ENCODE results near the gene SSR3.
"Not testable (repeated sequence)": the region's sequence is repeated elsewhere in the genome, so short reads cannot be mapped to it uniquely, and the experiment has no call there.

SSR3 gene

DNA sequence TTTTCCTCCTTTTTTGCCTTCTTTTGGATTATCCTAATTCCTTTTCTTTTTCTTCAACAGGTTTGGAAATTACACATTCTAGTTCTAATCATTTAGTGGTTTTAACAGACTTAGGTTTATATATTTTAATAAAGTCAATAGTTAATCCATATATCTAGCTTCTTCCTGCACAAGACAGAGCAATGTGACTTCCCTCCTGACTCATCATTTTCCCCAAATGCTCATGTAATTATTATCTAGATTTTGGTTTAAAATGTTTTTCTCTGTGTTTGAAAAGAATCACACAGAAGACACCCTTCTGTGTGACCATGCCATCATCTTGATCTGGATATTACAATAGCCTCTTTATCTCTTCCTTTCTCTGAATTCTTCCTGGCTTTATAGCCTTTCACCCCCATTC lies 28.6 kb upstream of the SSR3 start:
- Mint-ChIP-seq H3K4me1 (peaks cover 5 to 28% of the 10 kb centered on the region in 2 donors), H3K9me3 (peaks cover 0 to 2% of the 10 kb centered on the region in 2 donors), H3K27ac (no peak overlapping the region), H3K27me3 (peaks cover 0 to 6% of the 10 kb centered on the region in 2 donors), H3K36me3 (no peaks in the 10 kb centered on the region), H3K4me3 (no peak overlapping the region)
- no peak for ATAC-seq (replicated peaks)
- DNase-seq, result no peak

DNA sequence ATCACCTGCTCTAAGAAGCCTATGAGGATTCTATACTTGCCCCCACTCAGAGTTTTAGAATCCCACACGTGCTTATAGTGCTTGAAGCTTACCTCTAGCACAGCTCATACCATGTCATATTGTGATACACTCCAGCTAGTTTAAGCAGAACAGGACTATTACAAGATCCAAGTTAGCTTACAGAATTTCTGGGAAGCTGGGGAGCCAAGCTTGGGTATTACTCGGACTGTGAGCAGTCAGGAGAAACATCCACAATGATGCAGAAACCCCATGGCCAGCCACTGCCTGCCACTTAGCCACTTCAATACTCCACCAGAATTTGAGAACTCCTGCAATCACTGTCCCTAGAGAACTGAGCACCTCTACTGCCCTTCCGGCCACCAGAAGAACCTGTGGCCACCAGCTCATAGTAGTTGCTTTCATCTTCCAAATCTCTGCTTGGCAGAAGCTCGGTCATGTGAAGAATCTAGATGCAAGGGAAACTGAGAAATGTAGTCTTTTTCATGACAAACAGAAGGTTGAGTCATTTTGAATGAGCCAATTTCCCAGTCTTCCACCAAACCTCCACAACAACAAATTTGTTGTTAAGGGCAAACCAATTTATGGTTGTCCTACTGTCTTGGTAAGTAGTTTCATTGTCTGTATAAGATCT lies 27.7 kb upstream of the SSR3 start:
- ATAC-seq (replicated peaks) (no peak), DNase-seq (no peak)
- H3K27ac Mint-ChIP-seq, result no peak overlapping the region
- H3K9me3 Mint-ChIP-seq, result peaks cover 0 to 2% of the 10 kb centered on the region in 2 donors
- no peak overlapping the region for H3K4me3 Mint-ChIP-seq
- H3K27me3 Mint-ChIP-seq, result peaks cover 0 to 6% of the 10 kb centered on the region in 2 donors
- no peaks in the 10 kb centered on the region for H3K36me3 Mint-ChIP-seq
- peaks cover 5 to 27% of the 10 kb centered on the region in 2 donors for H3K4me1 Mint-ChIP-seq

DNA sequence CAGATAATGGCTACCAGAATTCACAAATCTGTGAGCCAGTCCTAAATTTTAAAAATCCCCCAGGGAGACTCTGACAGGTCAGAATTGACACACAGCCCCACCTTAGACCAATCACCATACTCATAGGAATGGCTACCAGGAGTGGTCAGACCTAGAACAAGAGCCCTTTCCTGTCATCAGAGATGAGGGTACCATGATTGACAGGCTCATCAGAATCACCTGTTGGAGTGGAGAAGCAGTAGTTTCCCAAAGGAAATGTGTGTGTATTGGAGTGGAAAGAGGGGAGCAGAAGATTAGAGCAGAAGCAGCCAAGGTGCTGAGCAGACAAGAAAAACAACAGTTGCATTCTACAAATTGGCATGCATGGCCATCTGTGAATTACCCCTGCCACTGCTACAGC lies 27.0 kb upstream of the SSR3 start:
- Mint-ChIP-seq H3K27ac (no peak overlapping the region), H3K9me3 (peaks cover 0 to 2% of the 10 kb centered on the region in 2 donors), H3K4me3 (no peak overlapping the region), H3K27me3 (peaks cover 0 to 6% of the 10 kb centered on the region in 2 donors), H3K36me3 (no peaks in the 10 kb centered on the region), H3K4me1 (peaks cover 5 to 20% of the 10 kb centered on the region in 2 donors)
- no peak for ATAC-seq (replicated peaks)
- DNase-seq, result no peak

DNA sequence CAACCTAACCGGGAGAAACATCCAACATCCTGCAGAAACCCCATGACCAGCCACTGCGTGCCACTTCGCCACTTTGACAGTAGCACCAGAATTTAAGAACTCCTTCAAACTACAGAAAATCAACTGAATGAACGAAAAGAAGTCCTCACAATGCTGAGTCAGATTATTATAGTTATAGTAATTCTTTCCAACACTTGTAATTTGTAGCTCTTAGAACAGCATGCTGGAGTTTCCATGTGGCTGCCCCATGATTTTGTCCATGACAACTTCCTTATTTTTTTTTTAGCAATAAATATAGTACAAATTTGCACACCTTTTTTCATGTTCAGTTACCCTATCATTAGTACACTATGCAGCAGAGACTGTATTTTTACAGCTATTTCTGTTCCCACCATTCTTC lies 26.1 kb upstream of the SSR3 start:
- Mint-ChIP-seq H3K9me3 (peaks cover 0 to 2% of the 10 kb centered on the region in 2 donors), H3K27me3 (peaks cover 6 to 7% of the 10 kb centered on the region in 2 donors), H3K4me3 (no peak overlapping the region), H3K27ac (no peak overlapping the region), H3K4me1 (peaks cover 2 to 13% of the 10 kb centered on the region in 2 donors), H3K36me3 (no peaks in the 10 kb centered on the region)
- DNase-seq (no peak), ATAC-seq (replicated peaks) (no peak)

DNA sequence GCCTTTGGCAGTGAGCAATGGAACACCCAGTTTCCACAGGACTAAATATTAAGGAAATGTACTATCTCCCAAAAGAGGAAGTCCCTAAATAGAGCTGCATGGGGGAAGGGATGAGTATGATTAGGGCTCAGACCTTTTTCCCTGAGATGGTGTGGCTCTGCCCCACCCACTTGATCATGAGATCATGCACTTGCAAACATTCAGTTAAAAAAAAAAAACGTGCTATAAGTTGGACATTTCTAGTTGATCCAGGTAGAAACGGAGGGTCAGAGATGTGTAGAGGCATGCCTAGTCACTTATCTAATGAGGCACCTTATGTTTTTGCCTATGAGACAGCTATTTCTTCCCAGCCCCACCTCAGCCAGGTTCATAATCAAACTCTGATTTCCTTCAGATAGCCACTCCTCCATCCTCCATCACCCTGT lies 24.5 kb upstream of the SSR3 start:
- H3K27me3 Mint-ChIP-seq, result peaks cover 6 to 11% of the 10 kb centered on the region in 2 donors
- ATAC-seq (replicated peaks) (no peak), DNase-seq (no peak)
- H3K4me1 Mint-ChIP-seq, result peaks cover 2 to 13% of the 10 kb centered on the region in 2 donors
- no peak overlapping the region for H3K27ac Mint-ChIP-seq
- H3K4me3 Mint-ChIP-seq, result no peak overlapping the region
- H3K36me3 Mint-ChIP-seq, result no peaks in the 10 kb centered on the region
- H3K9me3 Mint-ChIP-seq, result peaks cover 0 to 2% of the 10 kb centered on the region in 2 donors

DNA sequence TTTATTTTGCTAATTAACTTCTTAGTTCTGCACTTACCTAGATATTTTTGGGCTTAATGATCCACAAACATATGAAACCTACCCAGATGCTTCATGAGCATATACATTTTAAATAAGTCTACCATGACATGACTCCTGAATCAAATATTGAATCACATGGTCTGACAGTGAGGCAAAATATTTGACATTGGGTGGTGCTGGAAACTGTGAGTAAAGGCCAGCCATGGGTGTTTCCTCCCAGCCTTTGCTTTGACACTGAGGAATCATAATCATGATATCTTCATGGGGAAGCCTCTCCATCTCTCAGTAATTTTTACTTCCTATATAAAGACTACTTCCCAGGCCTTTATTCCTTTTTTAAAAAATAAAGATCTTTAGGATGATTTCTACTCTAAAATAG lies 22.8 kb upstream of the SSR3 start:
- ATAC-seq (replicated peaks), result no peak

DNA sequence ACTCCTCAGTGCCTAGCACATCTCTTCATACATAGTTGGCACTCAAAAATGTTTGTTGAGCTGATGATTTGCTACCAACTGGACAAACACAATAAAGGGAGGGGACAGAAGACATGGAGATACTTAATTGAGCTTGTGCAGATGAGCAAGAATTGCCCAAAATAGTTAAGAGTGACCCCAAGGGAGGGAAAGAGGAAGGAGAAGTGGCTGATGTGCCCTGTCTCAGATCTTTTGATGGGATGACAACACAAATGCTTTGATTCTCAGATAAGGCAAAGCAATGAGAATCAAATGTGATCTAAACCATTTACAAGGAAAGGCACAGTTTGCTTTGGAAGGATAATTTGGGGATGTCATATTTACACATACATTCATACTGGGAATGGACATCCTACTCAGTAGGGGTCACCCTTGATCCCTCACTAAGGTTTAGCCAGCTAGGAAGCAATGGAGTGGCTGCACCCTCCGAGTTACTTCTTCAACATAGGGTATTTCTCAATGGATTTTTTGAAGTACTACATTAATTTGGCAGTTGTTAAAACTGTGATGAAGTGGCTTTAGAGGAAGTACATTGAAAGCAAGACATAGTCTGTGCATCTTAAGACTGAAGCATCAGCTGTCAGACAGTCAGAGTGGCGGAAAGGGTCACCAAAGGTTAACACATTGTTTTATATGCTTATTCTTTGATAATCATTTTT lies 21.9 kb upstream of the SSR3 start:
- Mint-ChIP-seq H3K27ac (no peak overlapping the region), H3K9me3 (peaks cover 0 to 5% of the 10 kb centered on the region in 2 donors), H3K4me3 (no peak overlapping the region), H3K4me1 (peaks cover 0 to 8% of the 10 kb centered on the region in 2 donors), H3K27me3 (peaks cover 6 to 11% of the 10 kb centered on the region in 2 donors), H3K36me3 (peaks cover 0 to 1% of the 10 kb centered on the region in 2 donors)
- DNase-seq (no peak), ATAC-seq (replicated peaks) (no peak)

More for the DNA sequence above, 22.8 kb upstream of the SSR3 start:
- DNase-seq, result no peak
- no peak overlapping the region for H3K27ac Mint-ChIP-seq
- H3K4me3 Mint-ChIP-seq, result no peak overlapping the region
- peaks cover 0 to 8% of the 10 kb centered on the region in 2 donors for H3K4me1 Mint-ChIP-seq
- H3K27me3 Mint-ChIP-seq, result peaks cover 6 to 11% of the 10 kb centered on the region in 2 donors
- H3K9me3 Mint-ChIP-seq, result peaks cover 0 to 3% of the 10 kb centered on the region in 2 donors
- no peaks in the 10 kb centered on the region for H3K36me3 Mint-ChIP-seq

DNA sequence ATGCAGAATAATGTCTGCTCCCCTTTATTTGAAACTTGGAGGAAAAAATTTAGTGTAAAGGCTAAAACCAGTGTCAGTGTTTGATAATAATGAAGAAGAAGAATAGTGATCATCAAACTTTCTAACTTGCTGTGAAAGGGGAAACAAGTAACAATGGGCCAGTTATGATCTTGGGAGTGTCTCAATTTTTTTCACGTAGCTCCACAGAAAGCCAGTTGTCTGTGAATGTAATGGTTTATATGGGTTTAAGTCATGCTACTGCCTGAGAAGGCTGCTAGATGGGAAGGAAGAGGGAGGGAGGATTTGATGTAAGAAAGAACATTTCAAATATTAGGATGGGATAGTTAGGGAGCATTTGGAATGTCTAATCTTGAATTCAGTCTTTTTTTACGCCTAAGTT lies 21.1 kb upstream of the SSR3 start:
- no peak for ATAC-seq (replicated peaks)
- DNase-seq, result no peak
- Mint-ChIP-seq H3K4me3 (no peak overlapping the region), H3K9me3 (peaks cover 0 to 3% of the 10 kb centered on the region in 2 donors), H3K27me3 (peaks cover under 1 to 11% of the 10 kb centered on the region in 2 donors), H3K36me3 (peaks cover 0 to 1% of the 10 kb centered on the region in 2 donors), H3K27ac (no peak overlapping the region), H3K4me1 (peaks cover 1 to 2% of the 10 kb centered on the region in 2 donors)

DNA sequence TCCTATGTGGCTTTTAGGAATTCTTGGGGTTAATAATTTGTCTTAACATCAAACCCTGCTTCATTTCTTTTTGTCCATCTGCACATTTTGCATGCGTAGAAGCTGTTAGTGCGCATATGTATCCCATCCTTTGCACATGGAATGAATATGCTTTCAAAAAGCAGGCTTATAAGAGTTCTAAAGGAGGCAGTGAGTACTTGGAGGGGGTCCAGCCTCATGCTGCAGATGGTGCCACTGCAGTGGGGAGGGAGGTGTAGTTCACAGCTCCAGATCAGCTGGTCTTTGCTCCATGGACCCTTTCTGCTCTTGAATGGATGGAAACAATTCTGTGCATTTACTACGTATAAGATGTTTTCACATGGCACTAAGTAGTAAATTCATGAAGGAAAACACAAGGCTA lies 20.7 kb upstream of the SSR3 start:
- peaks cover 0 to 11% of the 10 kb centered on the region in 2 donors for H3K27me3 Mint-ChIP-seq
- no peak for DNase-seq
- no peak for ATAC-seq (replicated peaks)
- H3K27ac Mint-ChIP-seq, result no peak overlapping the region
- no peak overlapping the region for H3K4me3 Mint-ChIP-seq
- peaks cover 0 to 1% of the 10 kb centered on the region in 2 donors for H3K4me1 Mint-ChIP-seq
- H3K36me3 Mint-ChIP-seq, result peaks cover 0 to 1% of the 10 kb centered on the region in 2 donors
- peaks cover 0 to 3% of the 10 kb centered on the region in 2 donors for H3K9me3 Mint-ChIP-seq

DNA sequence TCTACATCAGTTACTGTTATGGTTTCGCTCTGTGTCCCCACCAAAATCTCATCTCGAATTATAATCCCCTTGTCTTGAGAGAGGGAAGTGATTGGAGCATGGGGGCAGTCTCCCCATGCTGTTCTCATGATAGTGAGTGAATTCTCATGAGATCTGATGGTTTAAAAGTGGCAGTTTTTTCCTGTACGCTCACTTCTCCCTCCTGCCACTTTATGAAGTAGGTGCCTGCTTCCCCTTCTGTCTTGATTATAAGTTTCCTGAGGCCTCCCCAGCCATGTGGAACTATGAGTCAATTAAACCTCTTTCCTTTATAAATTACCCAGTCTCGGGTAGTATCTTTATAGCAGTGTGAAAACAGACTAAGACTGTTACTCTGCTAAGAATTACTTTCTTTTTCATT lies 15.0 kb upstream of the SSR3 start:
- H3K9me3 Mint-ChIP-seq, result peaks cover 12 to 16% of the 10 kb centered on the region in 2 donors
- not testable (repeated sequence) for DNase-seq, H3K27me3 Mint-ChIP-seq, H3K4me3 Mint-ChIP-seq
- H3K36me3 Mint-ChIP-seq, result peaks cover 8 to 13% of the 10 kb centered on the region in 2 donors
- H3K27ac Mint-ChIP-seq, result peak overlapping the region; percentile 14
- peak in 1 of 2 donors; percentile 57 for ATAC-seq (replicated peaks)
- H3K4me1 Mint-ChIP-seq, result peaks cover 12 to 13% of the 10 kb centered on the region in 2 donors

DNA sequence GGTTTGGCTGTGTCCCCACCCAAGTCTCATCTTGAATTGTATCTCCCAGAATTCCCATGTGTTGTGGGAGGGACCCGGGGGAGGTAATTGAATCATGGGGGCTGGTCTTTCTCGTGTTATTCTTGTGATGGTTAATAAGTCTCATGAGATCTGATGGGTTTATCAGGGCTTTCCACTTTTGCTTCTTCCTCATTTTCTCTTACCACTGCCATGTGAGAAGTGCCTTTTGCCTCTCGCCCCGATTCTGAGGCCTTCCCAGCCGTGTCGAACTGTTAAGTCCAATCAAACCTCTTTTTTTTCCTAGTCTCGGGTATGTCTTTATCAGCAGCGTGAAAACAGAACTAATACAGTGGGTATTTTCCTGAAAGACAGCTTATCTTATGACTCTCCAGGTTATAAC lies 14.1 kb upstream of the SSR3 start:
- Mint-ChIP-seq H3K36me3 (peaks cover 8 to 13% of the 10 kb centered on the region in 2 donors), H3K9me3 (peaks cover 12 to 16% of the 10 kb centered on the region in 2 donors), H3K4me1 (peaks cover 12 to 13% of the 10 kb centered on the region in 2 donors)
- not testable (repeated sequence) for H3K4me3 Mint-ChIP-seq; DNase-seq; ATAC-seq (replicated peaks); H3K27ac Mint-ChIP-seq; H3K27me3 Mint-ChIP-seq

DNA sequence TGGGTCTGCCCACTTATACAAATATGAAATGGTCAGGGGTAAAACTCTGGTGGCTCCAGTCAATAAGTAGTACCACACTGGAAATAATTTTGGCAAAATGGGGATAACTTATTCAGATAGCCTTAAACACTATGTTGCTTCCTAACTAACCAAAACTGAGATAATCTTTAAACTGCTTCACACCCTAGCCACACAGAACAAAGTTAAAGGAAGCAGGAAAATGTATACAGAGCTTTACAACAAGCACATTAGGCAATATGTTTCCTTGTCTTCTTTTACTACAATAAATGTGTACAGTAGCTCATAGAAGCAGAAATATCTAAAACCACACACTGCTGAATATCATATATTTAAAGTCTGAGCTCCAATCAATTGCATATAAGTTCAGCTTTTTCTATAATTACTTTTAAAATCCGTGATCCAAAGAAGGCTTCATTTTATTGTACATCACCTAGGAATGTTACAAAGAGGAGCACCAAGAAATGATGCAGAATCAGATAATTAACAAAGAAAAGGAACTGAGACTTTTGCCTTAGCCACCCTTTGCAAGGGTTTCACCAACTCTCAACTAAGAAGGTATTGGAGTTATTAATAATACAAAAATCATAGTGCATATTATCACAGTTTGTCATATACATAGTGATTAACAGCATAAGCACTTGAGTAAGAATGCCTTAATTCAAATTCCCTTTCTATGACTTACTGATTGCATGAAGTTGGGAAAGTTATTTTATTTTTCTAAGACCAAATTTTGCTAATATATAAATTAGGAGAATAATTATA lies 9.2 kb upstream of the SSR3 start:
- H3K4me3 Mint-ChIP-seq, result no peak overlapping the region
- peaks cover 7 to 8% of the 10 kb centered on the region in 2 donors for H3K9me3 Mint-ChIP-seq
- peaks cover 9 to 16% of the 10 kb centered on the region in 2 donors for H3K27me3 Mint-ChIP-seq
- H3K36me3 Mint-ChIP-seq, result peaks cover 7 to 9% of the 10 kb centered on the region in 2 donors
- DNase-seq (no peak), ATAC-seq (replicated peaks) (no peak)
- H3K27ac Mint-ChIP-seq, result no peak overlapping the region
- peaks cover 8% of the 10 kb centered on the region in 2 donors for H3K4me1 Mint-ChIP-seq

DNA sequence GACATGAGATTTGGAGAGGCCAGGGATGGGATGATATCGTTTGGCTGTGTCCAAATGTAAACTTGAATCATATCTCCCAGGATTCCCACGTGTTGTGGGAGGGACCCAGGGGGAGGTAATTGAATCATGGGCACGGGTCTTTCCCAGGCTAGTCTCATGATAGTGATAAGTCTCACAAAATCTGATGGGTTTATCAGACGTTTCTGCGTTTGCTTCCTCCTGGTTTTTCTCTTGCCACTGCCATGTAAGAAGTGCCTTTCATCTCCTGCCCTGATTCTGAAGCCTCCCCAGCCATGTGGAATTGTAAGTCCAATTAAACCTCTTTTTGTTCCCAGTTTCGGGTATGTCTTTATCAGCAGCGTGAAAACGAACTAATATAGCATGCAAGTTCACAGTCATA lies 7.6 kb upstream of the SSR3 start:
- H3K27me3 Mint-ChIP-seq, result peaks cover 9 to 16% of the 10 kb centered on the region in 2 donors
- not testable (repeated sequence) for DNase-seq; ATAC-seq (replicated peaks); H3K9me3 Mint-ChIP-seq; H3K27ac Mint-ChIP-seq; H3K36me3 Mint-ChIP-seq; H3K4me3 Mint-ChIP-seq; H3K4me1 Mint-ChIP-seq

DNA sequence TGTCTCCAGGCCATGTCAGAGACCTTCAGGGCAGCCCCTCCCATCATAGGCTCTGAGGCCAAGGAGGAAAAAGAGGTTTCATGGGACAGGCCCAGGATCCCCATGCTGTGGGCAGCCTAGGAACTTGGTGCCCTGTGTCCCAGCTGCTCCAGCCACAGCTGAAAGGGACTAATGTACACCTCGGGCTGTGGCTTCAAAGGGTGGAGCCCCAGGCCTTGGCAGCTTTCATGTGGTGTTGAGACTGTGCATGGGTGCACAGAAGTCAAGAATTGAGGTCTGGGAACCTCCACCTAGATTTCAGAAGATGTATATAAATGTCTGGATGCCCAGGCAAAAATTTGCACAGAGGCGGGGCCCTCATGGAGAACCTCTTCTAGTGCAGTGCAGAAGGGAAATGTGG lies 6.6 kb upstream of the SSR3 start:
- Mint-ChIP-seq H3K4me3 (no peak overlapping the region), H3K4me1 (peaks cover 4 to 6% of the 10 kb centered on the region in 2 donors), H3K27ac (peak overlapping the region; percentile 7), H3K9me3 (no peaks in the 10 kb centered on the region), H3K36me3 (no peaks in the 10 kb centered on the region), H3K27me3 (peaks cover 9 to 16% of the 10 kb centered on the region in 2 donors)
- DNase-seq (no peak), ATAC-seq (replicated peaks) (peak in 1 of 2 donors; percentile 36)

Data from stimulated activated naive B cell treated with anti-CD40 and anti-IgM and Interleukin-4, amounts not matched to agents 10 μg/mL and 1 μg/mL and 100 μg/mL, for 72 hours (primary cell).